Measurements from ENCODE around the gene THYN1.
"Not testable (repeated sequence)": the region's sequence is repeated elsewhere in the genome, so short reads cannot be mapped to it uniquely, and the experiment has no call there.

Gene THYN1

GRCh38 chr11:134273317-134273712, 20.2 kb upstream of the THYN1 start:
- no peak for DNase-seq

- no peak for DNase-seq
These were observed 19.5 kb upstream of the THYN1 start for GRCh38 chr11:134272381-134273316.

GRCh38 chr11:134271978-134272377, 18.8 kb upstream of the THYN1 start:
- DNase-seq = no peak

DNA sequence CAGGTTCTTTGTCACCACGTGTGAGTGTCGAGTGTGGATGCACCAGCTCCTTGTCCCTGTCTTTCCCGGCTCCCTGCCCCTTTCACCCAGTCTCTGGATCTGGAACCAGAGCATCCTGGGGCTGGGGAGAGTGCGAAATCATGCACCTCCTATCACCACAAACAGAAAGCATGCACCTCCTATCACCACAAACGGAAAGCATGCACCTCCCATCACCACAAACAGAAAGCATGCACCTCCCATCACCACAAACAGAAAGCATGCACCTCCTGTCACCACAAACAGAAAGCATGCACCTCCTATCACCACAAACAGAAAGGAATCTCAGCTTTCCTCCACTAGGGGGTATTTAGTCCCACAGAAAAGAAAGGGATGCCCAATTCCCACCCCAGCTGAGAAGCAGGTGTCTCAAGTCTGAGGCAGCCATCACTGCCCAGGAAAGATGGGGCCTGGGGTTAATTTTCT, 17.1 kb upstream of the THYN1 start:
- no peak for DNase-seq

DNA sequence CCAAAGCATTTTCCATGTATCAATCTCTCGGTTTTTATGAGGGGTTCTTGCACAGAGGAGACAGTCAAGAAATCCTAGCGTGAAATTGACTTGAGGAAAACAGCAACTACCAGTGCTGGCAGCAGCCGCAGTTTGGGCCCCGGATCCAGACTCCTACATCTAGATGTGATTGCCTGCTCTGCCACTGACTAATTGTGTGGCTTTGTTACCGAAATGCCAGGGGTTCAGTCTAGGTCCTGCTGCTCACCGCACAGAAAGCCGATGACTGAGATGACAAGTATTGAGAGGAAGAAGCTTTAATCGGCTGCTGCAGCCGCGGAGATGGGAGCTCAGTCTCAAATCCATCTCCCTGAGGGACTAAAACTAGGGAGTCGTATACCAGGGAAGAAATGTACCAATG, 14.8 kb upstream of the THYN1 start:
- no peak for DNase-seq

DNA sequence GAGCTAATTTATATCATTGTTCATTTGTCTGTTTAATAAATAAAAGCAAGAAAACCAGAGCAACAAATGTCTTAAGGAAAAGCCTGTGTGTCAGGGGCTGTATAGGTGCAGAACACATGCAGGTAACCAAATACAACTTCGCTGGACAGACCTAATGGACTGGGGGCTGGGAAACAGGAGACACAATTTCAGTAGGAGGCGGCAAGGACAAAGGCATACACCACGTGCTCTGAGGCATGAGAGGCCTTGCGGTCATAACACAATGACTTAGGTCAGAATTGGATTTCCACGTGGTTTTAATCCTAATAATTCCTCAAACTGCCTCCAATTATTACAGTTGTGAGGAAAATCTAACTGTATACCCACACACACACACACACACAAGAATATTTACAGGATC, 14.3 kb upstream of the THYN1 start:
- no peak for DNase-seq

- no peak for DNase-seq
These were observed 13.7 kb upstream of the THYN1 start for GRCh38 chr11:134266841-134267251.

DNA sequence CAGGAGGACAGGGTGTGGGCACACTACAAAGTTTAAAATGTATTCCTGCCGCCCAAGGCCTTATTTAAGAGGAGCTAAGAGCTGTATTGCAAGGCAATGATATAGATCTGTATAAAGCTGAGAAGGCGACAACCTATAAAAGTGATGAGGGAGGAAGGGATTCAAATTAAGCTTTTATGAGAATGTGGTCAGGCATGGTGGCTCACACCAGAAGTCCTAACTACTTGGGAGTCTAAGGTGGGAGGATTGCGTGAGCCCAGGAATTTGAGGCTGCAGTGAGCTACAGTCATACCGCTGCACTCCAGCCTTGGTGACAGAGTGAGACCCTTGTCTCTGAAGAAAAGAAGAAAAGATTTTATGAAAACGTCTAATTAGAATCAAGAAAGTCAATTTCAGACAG, 13.3 kb upstream of the THYN1 start:
- no peak for DNase-seq

- DNase-seq = no peak
These were observed 12.0 kb upstream of the THYN1 start for GRCh38 chr11:134264966-134265764.

DNA sequence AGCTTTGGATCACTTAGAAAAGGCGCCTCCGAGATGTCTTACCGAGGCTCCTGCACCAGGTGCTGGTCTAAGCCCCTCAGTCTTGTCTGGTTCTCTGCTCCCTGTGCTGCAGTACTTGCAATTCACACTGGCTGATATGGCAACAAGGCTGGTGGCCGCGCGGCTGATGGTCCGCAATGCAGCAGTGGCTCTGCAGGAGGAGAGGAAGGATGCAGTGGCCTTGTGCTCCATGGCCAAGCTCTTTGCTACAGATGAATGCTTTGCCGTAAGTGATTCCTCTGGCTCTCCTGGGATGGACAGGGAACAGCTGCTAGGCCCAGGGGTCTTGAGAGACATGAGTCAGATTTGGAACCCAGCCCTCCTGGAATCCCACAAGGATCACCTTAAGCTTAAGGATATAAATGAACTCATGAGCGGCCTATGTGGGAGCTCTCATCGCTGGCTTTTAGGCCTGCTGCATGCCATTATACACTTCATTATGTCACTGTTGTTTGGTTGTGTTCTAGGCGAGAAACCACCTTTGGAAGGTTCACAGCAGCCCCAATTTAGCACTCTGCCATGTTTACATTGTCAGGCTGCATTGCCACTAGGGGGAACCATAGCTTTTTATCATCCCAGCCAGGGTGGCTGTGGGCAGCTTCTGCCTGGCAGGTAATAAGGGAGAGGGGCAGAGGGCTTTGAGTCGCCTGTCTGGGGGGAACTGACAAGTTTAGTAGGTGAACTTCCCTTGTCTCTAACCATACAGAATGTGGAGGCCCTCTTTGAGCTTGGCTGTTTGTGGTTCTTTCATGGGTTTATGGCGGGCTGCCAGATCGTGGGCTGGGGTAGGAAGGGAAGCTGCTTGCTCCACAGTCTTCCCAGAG, 8.7 kb upstream of the THYN1 start:
- DNase-seq = no peak

DNA sequence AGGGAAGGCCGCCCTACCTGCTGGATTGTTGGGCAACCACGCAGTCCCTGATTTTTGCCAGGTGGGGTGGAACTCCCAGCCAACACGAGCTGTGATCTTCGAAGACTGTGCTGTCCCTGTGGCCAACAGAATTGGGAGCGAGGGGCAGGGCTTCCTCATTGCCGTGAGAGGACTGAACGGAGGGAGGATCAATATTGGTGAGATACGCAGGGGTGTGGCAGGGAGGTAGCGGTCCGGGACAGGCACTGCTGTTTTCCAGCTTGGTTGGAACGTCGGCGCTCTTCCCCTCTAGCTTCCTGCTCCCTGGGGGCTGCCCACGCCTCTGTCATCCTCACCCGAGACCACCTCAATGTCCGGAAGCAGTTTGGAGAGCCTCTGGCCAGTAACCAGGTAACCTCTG, 7.8 kb upstream of the THYN1 start:
- DNase-seq = no peak

- DNase-seq = no peak
These were observed 7.4 kb upstream of the THYN1 start for GRCh38 chr11:134260503-134260902.

DNA sequence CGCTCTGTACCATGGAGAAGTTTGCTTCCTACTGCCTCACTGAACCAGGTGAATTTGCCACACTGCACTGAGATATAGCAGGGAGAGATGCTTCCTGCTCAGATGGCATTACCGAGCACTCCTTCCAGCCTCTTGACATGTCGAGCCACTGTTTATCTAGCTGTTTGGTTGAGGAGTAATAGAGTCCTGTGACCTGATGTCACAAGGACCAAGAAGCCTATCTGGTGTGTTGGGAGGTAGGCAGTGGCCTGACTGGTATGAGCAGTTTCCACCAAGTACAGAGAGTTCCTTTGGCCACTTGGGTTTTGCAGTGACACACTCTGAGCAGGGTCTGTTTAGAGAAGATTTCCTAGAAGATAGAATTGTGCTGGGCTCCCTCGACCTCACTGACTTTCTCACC, 5.4 kb upstream of the THYN1 start:
- DNase-seq = no peak

- no peak for DNase-seq
These were observed 3.9 kb upstream of the THYN1 start for GRCh38 chr11:134257101-134257500.

DNA sequence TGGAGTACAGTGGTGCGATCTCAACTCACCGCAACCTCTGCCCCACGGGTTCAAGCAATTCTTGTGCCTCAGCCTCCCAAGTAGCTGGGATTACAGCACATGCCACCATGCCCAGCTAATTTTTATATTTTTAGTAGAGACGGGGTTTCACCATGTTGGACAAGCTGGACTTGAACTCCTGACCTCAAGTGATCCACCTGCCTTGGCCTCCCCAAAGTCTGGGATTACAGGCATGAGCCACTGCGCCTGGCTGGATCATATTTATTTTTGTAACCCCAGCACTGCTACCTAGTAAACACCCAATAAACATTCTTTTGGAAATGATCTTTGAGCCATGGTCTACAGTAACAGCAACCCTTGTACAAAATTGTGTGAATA, 2.0 kb upstream of the THYN1 start:
- not testable (repeated sequence) for DNase-seq

GRCh38 chr11:134254433-134255183, 1.5 kb upstream of the THYN1 start:
- DNase-seq = no peak

GRCh38 chr11:134252346-134253187, 585 bp downstream of the THYN1 start:
- no peak for DNase-seq

GRCh38 chr11:134250675-134251074, 2.5 kb downstream of the THYN1 start:
- DNase-seq = no peak

DNA sequence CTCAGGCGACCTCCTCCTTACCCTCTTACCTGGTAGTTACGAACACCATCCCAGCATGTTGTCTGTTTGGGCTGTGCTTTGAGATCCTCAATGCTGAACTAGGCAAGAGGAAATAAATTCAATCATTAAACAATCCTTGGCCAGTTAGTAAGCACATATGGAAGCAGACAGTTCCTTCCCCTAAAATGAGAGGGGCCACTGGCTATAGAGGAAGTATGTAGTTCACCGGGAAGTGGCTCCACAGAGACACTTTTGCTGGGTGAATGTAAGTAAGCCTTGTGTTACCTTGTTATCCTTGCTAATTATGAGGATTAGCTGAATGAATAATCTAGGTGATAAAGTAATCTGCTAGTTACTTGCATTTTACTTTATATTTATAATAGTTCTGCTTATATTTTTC, 2.9 kb downstream of the THYN1 start:
- DNase-seq = no peak

GRCh38 chr11:134248910-134249480, 4.2 kb downstream of the THYN1 start:
- no peak for DNase-seq

GRCh38 chr11:134246678-134247077, 6.5 kb downstream of the THYN1 start:
- no peak for DNase-seq
